ENCODE data around the gene MYB. TPM values are rescaled to one million over a fixed set of nuclear protein-coding genes. Genes with fewer than 3 reads are reported as not detected.

Gene MYB
- total and polyA plus RNA-seq, 2 of the 4 experiments (the other 2 are of a cell fraction): 0.44 to 0.90 TPM

GRCh38 chr6:135219346-135219745, 38.2 kb downstream of the MYB start:
- Histone ChIP-seq H3K4me2 (ENCODE audit: low read depth, low read length) (no peak overlapping the region), H2BK15ac (ENCODE audit: low read depth, low read length) (no peak overlapping the region), H2AFZ (replicated peaks; ENCODE audit: low read length, poor library complexity) (peak overlapping the region; percentile 44), H3K4me3 (ENCODE audit: insufficient read depth, low read depth, low read length) (no peak overlapping the region), H4K5ac (ENCODE audit: low read depth, low read length) (no peak overlapping the region), H2AK5ac (ENCODE audit: low read depth, low read length) (no peak overlapping the region), H3K79me1 (ENCODE audit: low read depth in 1 of 2, low read length in 2 of 2) (no peaks in the 10 kb centered on the region), H3K23ac (ENCODE audit: low read depth, low read length) (no peak overlapping the region), H4K20me1 (ENCODE audit: insufficient read depth, low read length) (no peaks in the 10 kb centered on the region), H3K4ac (ENCODE audit: low read depth, low read length) (no peak overlapping the region), H4K8ac (ENCODE audit: low read depth in 2 of 2, low read length in 2 of 2) (no peak overlapping the region), H2BK120ac (ENCODE audit: low read depth, low read length) (no peak overlapping the region), H3K27ac (ENCODE audit: insufficient read depth, low read length) (no peak overlapping the region), H3K9me1 (ENCODE audit: insufficient read depth, low read length) (peaks cover 3% of the 10 kb centered on the region; the same call in 1 of the 2 replicates), H3K56ac (ENCODE audit: extremely low read depth, insufficient read depth, low read length) (no peak overlapping the region), H3K18ac (ENCODE audit: low read depth, low read length) (no peak overlapping the region), H3K9me3 (ENCODE audit: control insufficient read depth, insufficient read depth, low read length) (no peaks in the 10 kb centered on the region), H2BK20ac (ENCODE audit: low read depth, low read length) (no peak overlapping the region), H3K14ac (replicated peaks; ENCODE audit: low read depth, low read length) (no peak overlapping the region), H3K27me3 (ENCODE audit: control insufficient read depth, insufficient read depth, low read length) (no peaks in the 10 kb centered on the region), H3K4me1 (ENCODE audit: control insufficient read depth, insufficient read depth, low read length) (no peaks in the 10 kb centered on the region), H4K91ac (ENCODE audit: insufficient read depth, low read depth, low read length) (no peak overlapping the region), H3K36me3 (ENCODE audit: control insufficient read depth, insufficient read depth, low read length) (no peaks in the 10 kb centered on the region), H3K9ac (ENCODE audit: low read depth, low read length) (no peak overlapping the region), H2BK5ac (ENCODE audit: low read depth, low read length, poor library complexity, severe bottlenecking) (no peak overlapping the region), H2AK9ac (replicated peaks; ENCODE audit: low read depth, low read length, poor library complexity) (no peak overlapping the region)
- TF ChIP-seq CEBPB (IDR thresholded peaks at IDR 0.05; ENCODE audit: low read depth, low read length): no peak
- no peak for TF ChIP-seq ELK1 (IDR thresholded peaks at IDR 0.05; ENCODE audit: borderline replicate concordance, low read depth, low read length)
- no peak for TF ChIP-seq USF2 (IDR thresholded peaks at IDR 0.05; ENCODE audit: low read depth, low read length)
- no peak for TF ChIP-seq POLR2A (IDR thresholded peaks at IDR 0.05; ENCODE audit: low read depth, low read length)
- TF ChIP-seq CHD1 (IDR thresholded peaks at IDR 0.05; ENCODE audit: low read depth, low read length): no peak
- no peak for TF ChIP-seq FOS (IDR thresholded peaks at IDR 0.05; ENCODE audit: low read depth, low read length)
- no peak for TF ChIP-seq RAD21 (IDR thresholded peaks at IDR 0.05; ENCODE audit: low read length)
- ATAC-seq (ENCODE audit: low read depth) (no peak), DNase-seq (no peak)
- CTCF ChIA-PET: no interaction called here
- in situ Hi-C loops (cut with MboI; ENCODE audit: low sequenced_read_pairs) (no loop called here), dilution Hi-C loops (cut with HindIII; ENCODE audit: low sequenced_read_pairs, unreplicated experiment) (no loop called here), intact Hi-C loops (cut with micrococcal nuclease) (no loop called here)
- no TSS peak for BruUV-seq (replicated peaks)
- POLR2A ChIA-PET (ENCODE audit: unreplicated experiment): no interaction called here
- 86% methylated on average over 1 of the region's 6 CpGs; no CpG with 5 or more reads in 1 of the 2 experiments for WGBS, 2 experiments (ENCODE audit: extremely low coverage in 2 of 2, insufficient read length in 1 of 2)

All from IMR-90 (cell line).